Left kidney (tissue), 8 donors: ENCODE results near the gene PCDHB3. TPM values are rescaled to one million over a fixed set of nuclear protein-coding genes. Genes with fewer than 3 reads are reported as not detected.
"Not testable (repeated sequence)": the region's sequence is repeated elsewhere in the genome, so short reads cannot be mapped to it uniquely, and the experiment has no call there.

Experiments used
- DNase-seq: peaks from one replicate; pipeline ENCODE4 v3.0.0-alpha.2; 2013
- long read RNA-seq, 8 donors: transcript quantifications; one replicate each; lab custom pipeline, GENCODE V29; 2026
- polyA plus RNA-seq: library from polyadenylated mRNA; unstranded; fragments of 120-200 nt; gene quantifications from one replicate; pipeline ENCODE4 v1.2.1, GENCODE V29; 2013; ENCODE audit not compliant: insufficient read length

The PCDHB3 gene
- 2.3 TPM for polyA plus RNA-seq
- long read RNA-seq, donor 1, transcript PCDHB3-201 (1 exons, 3,355 nt) = major isoform, 5 of 5 reads
- long read RNA-seq, donor 1, partial matches to known transcripts = 0 of 5 reads
- long read RNA-seq, donor 1, other reads (novel, unspliced or antisense) = 0 of 5 reads
- long read RNA-seq, donor 2, partial matches to known transcripts = 0 of 1 reads
- long read RNA-seq, donor 2, other reads (novel, unspliced or antisense) = 0 of 1 reads
- long read RNA-seq, donor 3, partial matches to known transcripts = 0 of 2 reads
- long read RNA-seq, donor 3, other reads (novel, unspliced or antisense) = 0 of 2 reads
- long read RNA-seq, donor 4, partial matches to known transcripts = 0 of 1 reads
- long read RNA-seq, donor 4, other reads (novel, unspliced or antisense) = 0 of 1 reads
- long read RNA-seq, donor 5, partial matches to known transcripts = 0 of 4 reads
- long read RNA-seq, donor 5, other reads (novel, unspliced or antisense) = 0 of 4 reads
- long read RNA-seq, donor 6 = 0 reads
- long read RNA-seq, donor 7, transcript PCDHB3-201 (1 exons, 3,355 nt) = major isoform, 5 of 5 reads
- long read RNA-seq, donor 7, partial matches to known transcripts = 0 of 5 reads
- long read RNA-seq, donor 7, other reads (novel, unspliced or antisense) = 0 of 5 reads
- long read RNA-seq, donor 8, partial matches to known transcripts = 0 of 1 reads
- long read RNA-seq, donor 8, other reads (novel, unspliced or antisense) = 0 of 1 reads

DNA sequence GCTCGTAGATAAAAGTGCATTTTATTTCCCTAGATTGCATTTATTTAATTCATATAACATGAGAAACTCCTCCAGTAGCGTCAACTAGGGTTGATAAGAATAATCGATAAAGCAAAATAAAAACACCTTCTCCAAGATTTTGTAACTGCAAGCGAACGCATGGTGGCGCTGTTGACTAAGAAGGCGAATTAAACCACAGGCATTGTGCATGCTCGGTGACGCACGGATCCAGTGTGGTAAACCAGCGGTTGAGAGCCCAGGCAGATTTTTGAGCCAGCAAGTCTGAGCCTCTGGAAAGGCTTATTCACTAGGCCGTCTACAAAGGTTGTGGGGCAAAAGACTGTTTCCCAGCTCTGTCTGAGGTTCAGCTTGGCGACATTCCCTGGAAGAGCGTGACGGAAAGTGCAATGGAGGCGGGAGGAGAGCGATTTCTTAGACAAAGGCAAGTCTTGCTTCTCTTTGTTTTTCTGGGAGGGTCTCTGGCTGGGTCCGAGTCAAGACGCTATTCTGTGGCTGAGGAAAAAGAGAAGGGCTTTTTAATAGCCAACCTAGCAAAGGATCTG, at the start of gene PCDHB3:
PCDHB3 (plus strand) TSS at position 231 of the 563 bp plus-strand sequence; CDS start at position 408, 177 bp downstream.
- peak; percentile 34 for DNase-seq

GRCh38 chr5:141050622-141051520, 49.4 kb upstream of the PCDHB3 start, which contains the start of gene PCDHB1:
TSS of gene PCDHB1 (plus strand) at chr5:141051374. CDS start at chr5:141051471, 97 bp downstream.
- no peak for DNase-seq

- DNase-seq = no peak
Observed at GRCh38 chr5:141051521-141051866, 48.8 kb upstream of the PCDHB3 start.

GRCh38 chr5:141077826-141078225, 22.4 kb upstream of the PCDHB3 start:
- no peak for DNase-seq

GRCh38 chr5:141082228-141082627, 18.0 kb upstream of the PCDHB3 start:
- no peak for DNase-seq

DNA sequence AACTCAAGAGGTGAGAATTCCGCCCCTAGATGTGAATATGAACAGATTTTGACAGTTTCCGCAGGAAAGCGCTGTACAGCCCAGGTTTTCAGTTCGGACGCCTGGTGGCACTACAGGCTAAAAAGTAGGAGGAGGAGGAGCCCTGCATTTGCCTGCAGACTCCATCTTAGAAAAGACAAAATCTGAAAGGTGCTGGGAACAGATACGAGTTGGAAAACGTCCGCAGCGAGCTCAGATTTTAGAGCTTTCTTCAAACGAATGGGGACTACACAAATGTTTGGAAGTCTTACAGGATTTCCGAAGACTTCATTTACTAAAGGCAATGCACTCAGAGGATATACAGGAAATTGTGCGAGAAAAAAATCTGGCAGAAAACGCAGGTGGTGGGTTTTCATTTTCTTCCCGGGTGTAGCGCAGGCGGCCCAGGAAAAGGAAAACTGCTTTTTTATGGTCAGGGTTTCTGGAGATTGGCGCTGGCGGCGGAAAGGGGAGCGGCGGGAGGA, 15.7 kb upstream of the PCDHB3 start:
- DNase-seq = peak; percentile 34

GRCh38 chr5:141094481-141095262, 5.6 kb upstream of the PCDHB3 start, which contains the start of gene PCDHB2:
TSS of gene PCDHB2 (plus strand) at chr5:141094615. CDS start at chr5:141094791, 176 bp downstream.
- peak; percentile 13 for DNase-seq

GRCh38 chr5:141095263-141095641, 5.0 kb upstream of the PCDHB3 start:
- no peak for DNase-seq

DNA sequence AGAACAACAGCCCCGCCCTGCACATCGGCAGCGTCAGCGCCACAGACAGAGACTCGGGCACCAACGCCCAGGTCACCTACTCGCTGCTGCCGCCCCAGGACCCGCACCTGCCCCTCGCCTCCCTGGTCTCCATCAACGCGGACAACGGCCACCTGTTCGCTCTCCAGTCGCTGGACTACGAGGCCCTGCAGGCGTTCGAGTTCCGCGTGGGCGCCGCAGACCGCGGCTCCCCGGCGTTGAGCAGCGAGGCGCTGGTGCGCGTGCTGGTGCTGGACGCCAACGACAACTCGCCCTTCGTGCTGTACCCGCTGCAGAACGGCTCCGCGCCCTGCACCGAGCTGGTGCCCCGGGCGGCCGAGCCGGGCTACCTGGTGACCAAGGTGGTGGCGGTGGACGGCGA, 4.1 kb upstream of the PCDHB3 start:
- not testable (repeated sequence) for DNase-seq

GRCh38 chr5:141096586-141096985, 3.7 kb upstream of the PCDHB3 start:
- DNase-seq = not testable (repeated sequence)

GRCh38 chr5:141101059-141101458, 786 bp downstream of the PCDHB3 start:
- no peak for DNase-seq

- not testable (repeated sequence) for DNase-seq
Observed at GRCh38 chr5:141102070-141102469, 1.8 kb downstream of the PCDHB3 start.

- not testable (repeated sequence) for DNase-seq
Observed at GRCh38 chr5:141102471-141102870, 2.2 kb downstream of the PCDHB3 start.

- no peak for DNase-seq
Observed at GRCh38 chr5:141105350-141105749, 5.1 kb downstream of the PCDHB3 start.

DNA sequence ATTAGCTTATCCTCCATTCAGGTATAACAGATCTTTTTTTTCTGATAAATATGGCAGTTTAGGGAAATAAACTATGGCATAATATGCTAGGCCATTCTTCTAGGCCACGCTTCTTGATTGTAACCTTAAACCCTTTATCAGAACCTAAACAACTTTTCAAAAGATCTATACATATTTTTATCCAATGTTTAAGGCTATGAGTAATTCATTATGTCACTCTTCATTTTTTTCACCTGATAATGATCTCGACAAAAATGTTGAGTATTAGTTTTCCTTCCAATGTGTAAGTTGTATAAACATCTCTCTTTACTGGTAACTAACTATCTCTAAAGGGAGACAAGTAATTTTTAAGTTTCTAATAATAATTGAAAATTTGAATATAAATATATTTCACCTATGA, 19.0 kb downstream of the PCDHB3 start:
- no peak for DNase-seq

- peak; percentile 19 for DNase-seq
Observed at GRCh38 chr5:141121563-141121962, 21.3 kb downstream of the PCDHB3 start, which contains the start of gene PCDHB4. TSS of gene PCDHB4 (plus strand) at chr5:141121818. CDS start at chr5:141121999, 181 bp downstream.

DNA sequence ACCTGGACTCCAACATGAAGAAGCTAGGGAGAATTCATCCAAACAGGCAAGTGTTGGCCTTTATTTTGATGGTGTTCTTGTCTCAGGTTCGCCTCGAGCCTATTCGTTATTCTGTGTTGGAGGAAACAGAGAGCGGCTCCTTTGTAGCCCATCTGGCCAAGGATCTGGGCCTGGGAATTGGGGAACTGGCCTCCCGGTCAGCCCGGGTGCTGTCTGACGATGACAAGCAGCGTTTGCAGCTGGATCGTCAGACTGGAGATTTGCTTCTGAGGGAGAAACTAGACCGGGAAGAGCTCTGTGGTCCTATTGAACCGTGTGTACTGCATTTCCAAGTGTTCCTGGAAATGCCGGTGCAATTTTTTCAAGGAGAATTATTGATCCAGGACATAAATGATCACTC, 21.7 kb downstream of the PCDHB3 start:
- DNase-seq = no peak

GRCh38 chr5:141123396-141124135, 23.3 kb downstream of the PCDHB3 start:
- not testable (repeated sequence) for DNase-seq

GRCh38 chr5:141127305-141127704, 27.0 kb downstream of the PCDHB3 start:
- no peak for DNase-seq
